ENCODE measurements around the gene MARCKSL1. TPM values are rescaled to one million over a fixed set of nuclear protein-coding genes. Genes with fewer than 3 reads are reported as not detected.
A peak's percentile ranks its signal among the peaks of the same experiment; 100 is the strongest.

Gene MARCKSL1
- total RNA-seq, 6 donors from 2014 or later: 1.0 to 56.9 (median 9.4) TPM

- WGBS, 2 donors: 2 to 7% methylated on average over 25 of the region's 75 CpGs
- H3K27ac ChIP-seq: peak overlapping the region; percentile 86 to 96 (median 88)
- H3K4me1 ChIP-seq: peaks cover 43 to 60% (median 53%) of the 10 kb centered on the region in 4 donors
These were observed 15.6 kb upstream of the MARCKSL1 start for GRCh38 chr1:32351399-32352238.

DNA sequence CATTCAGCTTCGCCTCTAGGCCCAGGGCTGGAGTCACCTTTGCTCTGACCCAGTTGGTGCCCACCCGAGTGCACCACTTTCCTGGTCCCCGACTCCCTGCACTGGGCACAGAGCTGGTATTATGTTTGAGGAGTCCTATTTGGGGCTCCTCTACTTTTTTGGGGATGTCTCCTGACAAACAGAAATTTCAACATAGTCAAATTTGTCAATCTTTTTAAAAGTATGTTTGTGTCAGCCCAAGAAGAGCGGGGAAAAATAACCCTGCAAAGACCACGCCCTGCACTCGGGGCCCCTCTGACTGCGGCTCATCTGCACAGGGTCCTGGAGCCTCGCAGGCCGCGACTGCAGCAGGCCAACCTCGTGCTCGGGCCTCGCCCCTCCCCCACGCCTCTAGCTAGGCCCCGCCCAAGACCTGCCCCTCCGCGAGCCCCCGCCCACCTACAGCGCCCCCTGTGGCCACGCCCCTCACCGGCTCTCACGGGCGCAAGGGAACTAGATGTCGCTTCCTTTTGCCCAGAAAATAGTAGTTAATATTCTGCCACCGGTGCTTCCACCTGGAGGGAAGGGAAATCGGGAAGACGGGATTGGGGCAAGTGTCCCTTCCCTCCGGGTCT, 14.9 kb upstream of the MARCKSL1 start:
- H3K4me1 ChIP-seq: peaks cover 47 to 67% (median 54%) of the 10 kb centered on the region in 4 donors
- H3K27me3 ChIP-seq: no peaks in the 10 kb centered on the region
- 25 to 31% methylated on average over 17 to 28 of the region's 28 CpGs for whole genome bisulfite sequencing, 2 donors
- TF ChIP-seq POLR2AphosphoS5 (IDR thresholded peaks at IDR 0.05) (peak in 1 of 2 donors; percentile 5), EP300 (IDR thresholded peaks at IDR 0.05) (no peak), POLR2A (IDR thresholded peaks at IDR 0.05) (no peak)
- TF ChIP-seq, protein P1, sequence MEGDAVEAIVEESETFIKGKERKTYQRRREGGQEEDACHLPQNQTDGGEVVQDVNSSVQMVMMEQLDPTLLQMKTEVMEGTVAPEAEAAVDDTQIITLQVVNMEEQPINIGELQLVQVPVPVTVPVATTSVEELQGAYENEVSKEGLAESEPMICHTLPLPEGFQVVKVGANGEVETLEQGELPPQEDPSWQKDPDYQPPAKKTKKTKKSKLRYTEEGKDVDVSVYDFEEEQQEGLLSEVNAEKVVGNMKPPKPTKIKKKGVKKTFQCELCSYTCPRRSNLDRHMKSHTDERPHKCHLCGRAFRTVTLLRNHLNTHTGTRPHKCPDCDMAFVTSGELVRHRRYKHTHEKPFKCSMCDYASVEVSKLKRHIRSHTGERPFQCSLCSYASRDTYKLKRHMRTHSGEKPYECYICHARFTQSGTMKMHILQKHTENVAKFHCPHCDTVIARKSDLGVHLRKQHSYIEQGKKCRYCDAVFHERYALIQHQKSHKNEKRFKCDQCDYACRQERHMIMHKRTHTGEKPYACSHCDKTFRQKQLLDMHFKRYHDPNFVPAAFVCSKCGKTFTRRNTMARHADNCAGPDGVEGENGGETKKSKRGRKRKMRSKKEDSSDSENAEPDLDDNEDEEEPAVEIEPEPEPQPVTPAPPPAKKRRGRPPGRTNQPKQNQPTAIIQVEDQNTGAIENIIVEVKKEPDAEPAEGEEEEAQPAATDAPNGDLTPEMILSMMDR (IDR thresholded peaks at IDR 0.05): peak in 5 of 6 experiments; percentile 59 to 85 (median 70)
- ATAC-seq (ENCODE audit: low FRiP score in 2 of 2): peak; percentile 88 to 92
- peak; percentile 78 to 95 for DNase-seq
- H3K27ac ChIP-seq: peak overlapping the region; percentile 86 to 96 (median 88)
- H3K36me3 ChIP-seq: no peaks in the 10 kb centered on the region
- H3K4me3 ChIP-seq: peak overlapping the region; percentile 51 to 80 (median 65)
- H3K9me3 ChIP-seq: no peaks in the 10 kb centered on the region

More at GRCh38 chr1:32351399-32352238, 15.6 kb upstream of the MARCKSL1 start:
- TF ChIP-seq, protein P1 (IDR thresholded peaks at IDR 0.05): peak in 1 of 6 experiments; percentile 21
- TF ChIP-seq EP300 (IDR thresholded peaks at IDR 0.05) (no peak), POLR2AphosphoS5 (IDR thresholded peaks at IDR 0.05) (peak; percentile 47 to 95), POLR2A (IDR thresholded peaks at IDR 0.05) (peak in 3 of 4 donors; percentile 74 to 92 (median 89))
- no peaks in the 10 kb centered on the region for H3K27me3 ChIP-seq
- DNase-seq: peak; percentile 96 to 98
- peak; percentile 96 for ATAC-seq (ENCODE audit: low FRiP score in 2 of 2)
- H3K36me3 ChIP-seq: no peaks in the 10 kb centered on the region
- no peaks in the 10 kb centered on the region for H3K9me3 ChIP-seq
- H3K4me3 ChIP-seq: peak overlapping the region; percentile 51 to 80 (median 65)

- ATAC-seq (ENCODE audit: low FRiP score in 2 of 2): no peak
- Histone ChIP-seq H3K4me1 (peaks cover 50 to 74% (median 60%) of the 10 kb centered on the region in 4 donors), H3K9me3 (no peaks in the 10 kb centered on the region), H3K27me3 (no peaks in the 10 kb centered on the region), H3K4me3 (no peak overlapping the region), H3K27ac (peak overlapping the region; percentile 30 to 96 (median 76)), H3K36me3 (no peaks in the 10 kb centered on the region)
- DNase-seq: peak in 1 of 2 donors; percentile 67
- WGBS, 2 donors: 28 to 36% methylated on average over 5 to 8 of the region's 8 CpGs
- TF ChIP-seq POLR2AphosphoS5 (IDR thresholded peaks at IDR 0.05) (peak in 1 of 2 donors; percentile 40), POLR2A (IDR thresholded peaks at IDR 0.05) (no peak)
These were observed 13.2 kb upstream of the MARCKSL1 start for GRCh38 chr1:32349211-32349708.

DNA sequence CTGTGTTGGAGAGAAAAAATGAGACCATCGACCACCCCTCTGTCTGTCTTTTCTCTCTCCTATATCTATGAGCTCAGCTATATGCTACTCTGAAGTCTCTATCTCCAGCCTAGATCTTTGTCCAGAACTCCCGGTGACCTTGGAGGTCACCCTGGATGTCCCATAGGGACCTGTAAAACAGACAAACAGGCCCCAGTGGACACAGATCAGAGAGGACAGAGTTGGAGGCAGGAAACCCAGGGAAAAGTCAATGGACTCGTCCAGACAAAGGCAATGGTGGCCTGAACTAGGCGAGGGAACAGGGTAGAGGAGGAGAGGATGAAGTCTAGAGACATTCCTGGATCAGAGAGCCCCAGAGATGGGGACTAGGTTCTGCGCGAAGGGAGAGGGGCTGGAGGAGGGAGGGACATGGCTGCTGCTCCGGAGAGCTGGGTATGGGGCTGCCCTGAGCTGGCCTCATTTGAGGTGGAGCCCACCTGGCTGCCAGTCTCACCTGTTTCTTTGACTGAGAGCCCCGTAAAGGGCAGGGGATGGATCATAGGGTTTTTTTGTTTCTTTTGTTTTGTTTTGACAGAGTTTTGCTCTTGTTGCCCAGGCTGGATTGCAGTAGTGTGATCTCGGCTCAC, 10.6 kb upstream of the MARCKSL1 start:
- H3K27ac ChIP-seq: no peak overlapping the region
- no peak overlapping the region for H3K4me3 ChIP-seq
- ATAC-seq (ENCODE audit: low FRiP score in 2 of 2) (no peak), DNase-seq (no peak)
- no peaks in the 10 kb centered on the region for H3K27me3 ChIP-seq
- WGBS, 2 donors: 89% methylated on average over 9 of the region's 9 CpGs
- H3K9me3 ChIP-seq: no peaks in the 10 kb centered on the region
- no peaks in the 10 kb centered on the region for H3K36me3 ChIP-seq
- peaks cover 33 to 53% (median 45%) of the 10 kb centered on the region in 4 donors for H3K4me1 ChIP-seq
- no peak for TF ChIP-seq EP300 (IDR thresholded peaks at IDR 0.05)
- TF ChIP-seq, protein P1 (IDR thresholded peaks at IDR 0.05): no peak
- no peak for TF ChIP-seq POLR2AphosphoS5 (IDR thresholded peaks at IDR 0.05)
- no peak for TF ChIP-seq POLR2A (IDR thresholded peaks at IDR 0.05)

Measured in upper lobe of left lung (tissue), 6 donors.